NCI-H2227 treated with DMSO at 0.1 percent for 48 hours (cell line): ENCODE data around the gene MAT2B.

Source experiments
- DNase-seq: peaks from one replicate; lab custom pipeline; 2025; lab: John Stamatoyannopoulos, UW

Gene MAT2B

DNA sequence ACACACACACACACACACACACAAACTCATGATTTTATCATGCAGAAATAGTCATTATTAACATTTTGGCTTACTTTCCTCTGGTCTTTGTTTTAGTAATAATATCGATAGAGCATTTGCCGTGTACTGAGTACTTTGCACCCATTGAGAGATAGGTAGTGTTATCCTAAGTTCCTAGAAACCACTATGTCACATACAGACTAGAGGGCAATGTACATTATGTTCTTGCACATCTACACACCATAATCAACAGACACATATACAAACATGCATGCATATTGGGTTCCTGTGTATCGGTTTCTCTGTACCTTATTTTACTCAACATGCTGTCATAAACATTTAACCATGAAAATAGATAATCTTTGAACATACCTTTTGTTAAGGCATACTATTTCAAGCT is 45.7 kb downstream of the MAT2B start:
- DNase-seq = no peak

DNA sequence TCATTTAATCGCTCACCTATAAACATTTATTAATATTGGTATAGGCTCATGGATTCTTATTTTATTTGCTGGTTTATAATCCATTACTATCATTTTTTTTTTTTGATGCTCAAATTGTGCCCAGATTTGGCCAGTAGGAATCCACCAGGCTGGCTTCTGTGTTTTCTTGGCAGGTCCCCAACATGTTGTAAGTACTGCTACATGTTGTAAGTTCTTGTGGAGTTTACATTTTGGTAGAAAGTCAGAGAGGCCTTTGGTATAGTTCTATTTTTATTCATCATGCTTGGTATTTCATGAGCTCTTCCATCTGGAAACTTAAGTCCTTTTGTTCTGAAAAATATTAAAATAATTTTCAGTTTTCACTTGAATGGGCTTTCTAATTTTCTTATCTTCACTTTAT is 47.1 kb downstream of the MAT2B start:
- DNase-seq = no peak

DNA sequence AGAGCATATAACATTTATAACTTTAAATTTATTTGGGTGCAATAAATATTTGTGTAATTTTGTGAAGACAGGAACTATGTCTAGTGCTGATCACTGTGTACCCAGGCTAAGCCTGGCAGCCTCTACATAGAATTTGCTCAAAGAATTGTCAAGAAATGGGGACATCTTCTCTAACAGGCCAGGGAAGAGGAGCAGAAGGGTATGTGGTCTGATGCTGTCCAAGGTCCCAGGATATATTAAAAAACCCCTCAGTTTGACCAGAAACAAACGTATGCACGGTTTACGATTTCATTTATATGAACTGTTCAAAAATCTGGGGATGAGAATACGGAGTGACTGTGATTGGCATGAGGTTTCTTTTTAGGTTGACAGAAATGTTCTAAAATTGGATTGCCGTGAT is 55.9 kb downstream of the MAT2B start:
- DNase-seq = no peak

DNA sequence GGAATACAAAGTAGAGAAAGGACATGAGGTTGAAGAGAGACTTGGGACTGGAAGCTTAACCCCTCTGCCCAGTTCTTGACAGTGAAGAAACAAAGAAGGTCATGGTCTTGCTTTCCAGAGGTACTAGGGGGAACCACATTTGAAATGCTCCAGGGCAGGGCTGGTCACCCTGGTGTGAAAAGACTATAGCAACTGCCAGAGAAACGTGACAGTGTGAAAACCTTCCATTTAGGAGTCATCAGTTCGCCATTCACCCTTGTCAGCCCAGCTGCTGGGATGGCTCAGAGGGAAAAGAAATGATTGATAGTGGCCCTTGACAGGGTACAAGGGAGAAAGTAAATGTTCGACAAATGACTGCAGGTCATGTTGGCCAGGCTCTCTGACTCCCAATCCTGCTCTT is 56.7 kb downstream of the MAT2B start:
- no peak for DNase-seq

DNA sequence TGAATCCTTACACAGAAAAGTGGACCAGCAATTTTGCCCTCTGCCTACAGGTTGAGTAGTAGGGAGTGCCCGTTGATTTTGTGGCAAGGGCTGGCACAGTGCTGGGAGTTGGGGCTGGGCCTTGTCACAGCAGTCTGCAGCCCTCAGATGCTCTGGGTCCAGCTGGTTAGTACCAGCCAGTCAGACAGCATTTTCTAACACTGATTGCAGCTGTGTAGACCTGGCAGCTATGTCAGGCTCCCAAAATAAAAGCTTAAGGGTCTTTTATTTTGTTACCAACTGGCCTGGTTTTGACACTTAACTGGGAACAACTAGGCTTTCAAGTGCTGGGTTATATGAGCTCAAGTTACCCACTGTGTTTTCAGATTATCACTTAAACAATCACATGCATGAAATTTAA is 57.7 kb downstream of the MAT2B start:
- DNase-seq = no peak

DNA sequence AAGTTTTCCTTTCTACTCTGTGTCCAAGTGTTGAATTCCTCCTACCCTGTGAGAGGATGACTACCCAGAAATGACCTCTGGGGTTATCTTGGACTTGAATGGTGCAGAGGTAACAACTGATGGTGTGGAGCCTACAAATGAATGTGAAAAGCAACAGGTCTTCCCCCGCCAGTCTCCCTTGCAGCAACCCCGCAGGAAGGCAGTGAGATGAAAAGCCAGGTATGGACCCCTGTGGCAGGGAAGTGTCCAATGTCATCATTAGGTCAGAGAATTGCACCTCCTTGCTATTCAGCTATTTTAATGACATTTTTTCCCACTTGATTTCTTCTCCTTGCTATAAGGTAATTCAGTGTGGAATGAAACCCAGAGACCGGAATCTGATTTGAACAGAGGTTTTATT is 58.5 kb downstream of the MAT2B start:
- DNase-seq = no peak

DNA sequence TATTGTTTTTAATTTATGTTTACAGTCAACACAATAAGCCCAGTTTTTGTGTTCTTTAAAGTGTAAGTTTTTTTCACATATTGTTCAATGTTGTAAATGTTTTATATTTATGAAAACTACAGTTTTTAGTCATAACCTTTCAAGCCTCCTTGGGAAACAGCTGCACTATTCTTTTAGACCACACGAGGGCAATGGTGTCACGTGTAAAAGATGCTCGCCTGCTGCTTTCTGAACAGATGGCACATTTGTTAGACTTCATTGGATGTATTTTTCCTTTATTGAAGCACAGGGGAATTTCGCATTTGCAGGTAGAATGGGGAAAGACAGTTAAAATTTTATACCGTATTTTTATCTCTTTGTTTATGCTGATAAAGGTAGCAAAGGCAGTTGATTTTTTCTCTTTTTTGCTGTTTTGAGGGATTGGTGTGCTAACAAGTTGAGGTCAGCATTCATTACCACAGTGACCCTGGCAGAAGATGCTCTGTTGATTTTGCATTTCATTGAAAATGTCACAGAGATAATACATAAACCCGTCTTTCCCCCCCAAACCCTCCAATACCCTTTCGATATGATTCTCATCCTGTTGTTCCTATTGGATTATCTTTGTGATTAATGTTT is 59.0 kb downstream of the MAT2B start:
- DNase-seq = peak; percentile 25

DNA sequence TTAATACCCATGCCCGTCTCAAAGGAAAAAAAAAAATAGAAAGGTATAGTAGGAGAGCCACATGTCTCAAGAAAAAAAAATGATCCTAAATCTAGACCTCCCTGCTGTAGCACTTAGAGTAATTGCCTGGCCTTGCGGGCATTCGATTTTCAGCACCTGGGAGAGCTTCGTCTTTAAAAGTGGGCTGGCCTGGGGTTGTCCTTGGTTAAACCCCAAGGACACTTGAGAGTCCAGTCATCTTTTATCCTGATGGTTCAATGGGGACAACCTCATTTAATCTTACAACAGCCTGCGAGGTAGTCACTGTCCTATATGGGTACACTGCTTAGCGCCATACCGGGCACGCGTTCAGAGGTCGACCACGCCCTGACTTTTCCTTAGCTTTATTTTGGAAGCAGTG is 60.1 kb downstream of the MAT2B start:
- DNase-seq = no peak

DNA sequence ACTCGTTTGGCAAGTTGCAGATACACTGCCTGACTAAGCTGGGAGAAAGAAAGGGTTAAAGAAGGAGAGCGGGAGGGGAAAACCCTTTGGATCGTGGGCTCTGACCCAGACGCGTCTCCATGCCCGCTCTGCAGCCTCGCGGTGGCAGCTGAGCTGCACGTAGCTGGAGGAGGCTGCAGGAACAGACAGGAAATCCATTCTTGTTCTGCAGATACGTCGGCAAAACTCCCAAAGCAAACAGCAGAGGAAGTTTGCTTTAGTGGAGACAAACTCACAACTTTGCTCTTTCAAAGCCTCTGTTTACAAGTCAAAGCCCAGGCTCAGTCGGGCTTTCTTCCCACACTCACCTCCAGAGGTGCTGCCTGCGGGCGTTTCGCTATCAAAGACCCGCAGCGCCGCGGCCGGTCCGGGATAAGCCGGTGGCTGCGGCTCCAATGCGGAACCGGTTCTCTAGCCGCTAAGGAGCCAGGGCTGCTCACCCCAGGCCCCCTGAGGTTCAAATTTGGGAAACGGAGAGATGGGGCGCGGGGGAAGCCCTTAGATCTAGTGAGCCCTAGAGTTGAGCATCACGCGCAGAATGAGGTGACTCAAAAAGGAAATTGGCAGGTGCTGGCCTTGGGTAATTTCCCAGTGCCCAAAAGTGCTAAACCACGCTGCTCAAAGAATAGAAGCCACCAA is 60.7 kb downstream of the MAT2B start:
- peak; percentile 21 for DNase-seq

DNA sequence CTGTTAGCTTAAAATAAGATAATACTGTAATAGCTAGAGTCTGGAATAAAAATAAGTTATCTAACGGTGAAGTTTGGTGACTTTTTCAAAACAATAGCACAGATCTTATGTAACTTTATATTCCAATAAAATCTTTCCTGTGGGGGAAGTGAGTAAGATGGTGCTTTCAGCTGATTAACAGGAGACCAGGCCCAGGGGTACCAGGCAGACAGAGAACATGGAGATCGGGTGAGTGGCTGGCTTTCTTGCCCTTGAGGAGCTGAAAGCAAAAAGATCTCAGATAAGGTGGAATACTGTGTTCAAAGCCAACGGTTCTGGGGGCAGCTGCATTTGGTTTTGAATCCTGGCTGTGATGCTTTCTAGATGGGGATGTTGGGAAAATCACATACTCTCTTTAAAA is 61.3 kb downstream of the MAT2B start:
- DNase-seq = no peak

DNA sequence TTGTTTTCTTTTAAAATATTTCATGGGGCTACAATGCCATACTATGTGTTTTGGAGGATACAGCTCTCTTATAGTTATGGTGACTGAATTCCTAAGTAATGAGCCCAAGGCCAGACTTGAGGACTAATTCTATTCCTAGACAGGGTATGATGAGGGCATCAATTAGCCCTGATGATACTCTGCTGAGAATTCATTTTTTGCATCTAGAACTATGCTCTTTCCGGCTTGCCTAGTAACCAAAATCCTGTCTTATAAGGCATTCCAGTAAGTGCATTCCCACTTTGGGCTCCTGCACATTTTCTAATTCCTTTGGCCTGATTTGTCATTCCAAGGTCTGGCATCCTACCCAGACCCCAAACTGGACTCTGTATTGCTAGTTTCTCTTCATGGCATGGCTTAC is 62.4 kb downstream of the MAT2B start:
- DNase-seq = no peak
